IgD-negative memory B cell (primary cell): ENCODE results near the gene ACAP1. TPM values are rescaled to one million over a fixed set of nuclear protein-coding genes. Genes with fewer than 3 reads are reported as not detected.
A peak's percentile ranks its signal among the peaks of the same experiment; 100 is the strongest.

Source experiments
- H3K27ac Mint-ChIP-seq, 3 donors: one replicate each; pipeline ENCODE4 v1.8.0; 2020 to 2022; ENCODE audit warnings: mild to moderate bottlenecking in 3 of 3, mixed read lengths in 3 of 3, moderate library complexity in 1 of 3
- H3K27me3 Mint-ChIP-seq: one replicate; pipeline ENCODE4 v1.8.0; 2021; ENCODE audit warnings: mixed read lengths
- H3K36me3 Mint-ChIP-seq: one replicate; pipeline ENCODE4 v1.8.0; 2020; ENCODE audit warnings: mild to moderate bottlenecking, mixed read lengths
- H3K4me1 Mint-ChIP-seq, 3 donors: one replicate each; pipeline ENCODE4 v1.8.0; 2020 to 2022; ENCODE audit warnings: mixed read lengths in 3 of 3, mild to moderate bottlenecking in 1 of 3
- H3K4me3 Mint-ChIP-seq, 4 donors: one replicate each; pipeline ENCODE4 v1.8.0; 2020 to 2022; ENCODE audit warnings: mild to moderate bottlenecking in 4 of 4, mixed read lengths in 4 of 4, moderate library complexity in 3 of 4
- H3K9me3 Mint-ChIP-seq, 3 donors: one replicate each; pipeline ENCODE4 v1.8.0; 2020 to 2021; ENCODE audit warnings: mixed read lengths in 3 of 3, mild to moderate bottlenecking in 1 of 3
- polyA plus RNA-seq: library from polyadenylated mRNA; unstranded; fragments of 300-500 nt; fragmentation: Illumina TruSeq; gene quantifications from one replicate; pipeline ENCODE4 v1.2.3, GENCODE V29; 2021

ACAP1 gene
- polyA plus RNA-seq, 1 donor from 2014 or later: 251 TPM

GRCh38 chr17:7317161-7317803, 19.0 kb upstream of the ACAP1 start:
- H3K9me3 Mint-ChIP-seq: no peaks in the 10 kb centered on the region
- peak overlapping the region; percentile 23 to 74 (median 49) for H3K4me3 Mint-ChIP-seq
- no peaks in the 10 kb centered on the region for H3K27me3 Mint-ChIP-seq
- H3K27ac Mint-ChIP-seq: peak overlapping the region in 2 of 3 donors; percentile 57 to 72
- peaks cover 12 to 21% (median 13%) of the 10 kb centered on the region in 3 donors for H3K4me1 Mint-ChIP-seq
- no peaks in the 10 kb centered on the region for H3K36me3 Mint-ChIP-seq

DNA sequence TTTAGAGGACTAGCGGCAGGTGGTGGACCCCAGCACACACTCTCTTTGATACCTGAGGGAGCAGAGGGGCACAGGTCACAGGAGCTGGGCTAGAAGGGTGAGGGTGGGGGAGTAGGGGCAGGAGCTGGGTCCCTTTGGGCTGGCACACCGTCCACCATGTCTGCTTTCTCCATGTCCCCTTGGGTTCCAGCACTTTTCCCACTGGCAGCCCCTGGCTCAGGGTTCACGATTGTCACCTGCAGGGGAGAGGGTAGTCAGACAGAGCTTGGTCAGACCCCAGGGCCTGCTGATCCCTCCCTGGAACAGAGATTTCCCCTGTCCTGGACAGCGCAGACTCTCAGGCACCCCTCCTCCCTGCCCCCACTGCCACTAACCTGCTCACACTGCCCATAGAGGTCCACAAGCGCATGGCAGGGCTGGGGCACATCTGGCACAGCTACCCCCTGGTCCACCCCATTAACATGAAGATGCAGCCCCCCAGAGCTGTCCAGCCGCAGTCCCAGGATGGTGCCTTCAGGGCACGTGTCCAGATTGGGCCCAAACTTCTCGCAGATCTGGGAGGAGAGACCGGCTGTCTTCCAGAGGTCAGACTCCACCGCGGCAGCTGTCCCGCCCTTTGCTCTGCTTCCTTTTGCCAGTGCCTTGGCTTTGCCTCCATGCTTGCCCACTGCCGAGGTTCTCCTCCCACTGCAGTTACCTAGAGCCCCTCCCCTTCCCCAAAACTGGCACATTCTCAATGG, 18.0 kb upstream of the ACAP1 start:
- Mint-ChIP-seq H3K36me3 (no peaks in the 10 kb centered on the region), H3K4me1 (peaks cover 8 to 13% (median 13%) of the 10 kb centered on the region in 3 donors), H3K4me3 (peak overlapping the region in 1 of 4 donors; percentile 74), H3K27ac (peak overlapping the region in 1 of 3 donors; percentile 84), H3K27me3 (no peaks in the 10 kb centered on the region), H3K9me3 (no peaks in the 10 kb centered on the region)

- no peaks in the 10 kb centered on the region for H3K36me3 Mint-ChIP-seq
- peaks cover 0 to 3% (median 0%) of the 10 kb centered on the region in 3 donors for H3K4me1 Mint-ChIP-seq
- peak overlapping the region in 1 of 4 donors; percentile 14 for H3K4me3 Mint-ChIP-seq
- H3K9me3 Mint-ChIP-seq: no peaks in the 10 kb centered on the region
- no peaks in the 10 kb centered on the region for H3K27me3 Mint-ChIP-seq
- H3K27ac Mint-ChIP-seq: peak overlapping the region in 1 of 3 donors; percentile 21
Measured at GRCh38 chr17:7321466-7321865, 14.9 kb upstream of the ACAP1 start.

DNA sequence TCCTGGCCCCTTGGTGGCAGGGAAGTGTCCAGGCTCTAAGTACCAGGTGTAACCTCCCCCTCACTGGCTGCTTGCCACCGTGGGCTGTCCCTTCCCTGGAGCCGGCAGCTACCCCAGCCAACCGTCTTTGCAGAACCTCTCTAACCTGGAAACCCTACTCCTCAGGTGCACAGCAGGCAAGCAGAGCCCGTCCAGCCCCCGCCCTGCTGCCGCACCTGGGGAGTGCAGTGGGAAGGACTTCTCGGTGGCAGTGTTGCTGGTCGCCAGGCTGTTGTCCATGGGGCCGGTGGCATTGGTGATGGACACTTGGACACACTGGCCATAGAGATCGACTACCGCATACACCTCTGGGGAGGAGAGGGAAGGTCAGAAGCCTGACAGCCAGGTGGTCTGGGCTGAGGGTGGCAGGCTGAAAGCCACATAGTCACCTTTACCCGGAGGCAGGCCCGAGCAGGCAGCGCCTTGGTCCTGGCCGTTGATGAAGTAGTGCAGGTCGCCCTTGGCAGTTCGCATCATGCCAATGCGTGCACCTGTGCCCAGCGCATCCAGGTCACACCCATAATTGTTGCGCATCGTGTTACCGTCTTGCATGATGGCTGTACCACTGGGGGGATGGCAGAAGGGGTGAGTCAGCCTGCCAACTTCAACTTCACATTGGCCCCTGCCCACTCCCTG, 13.7 kb upstream of the ACAP1 start:
- Mint-ChIP-seq H3K4me1 (peaks cover 0 to 4% (median 0%) of the 10 kb centered on the region in 3 donors), H3K9me3 (no peaks in the 10 kb centered on the region), H3K4me3 (no peak overlapping the region), H3K36me3 (no peaks in the 10 kb centered on the region), H3K27me3 (no peaks in the 10 kb centered on the region), H3K27ac (peak overlapping the region in 2 of 3 donors; percentile 21 to 31)

- no peaks in the 10 kb centered on the region for H3K36me3 Mint-ChIP-seq
- H3K4me1 Mint-ChIP-seq: peaks cover 9 to 15% (median 10%) of the 10 kb centered on the region in 3 donors
- H3K27me3 Mint-ChIP-seq: no peaks in the 10 kb centered on the region
- no peaks in the 10 kb centered on the region for H3K9me3 Mint-ChIP-seq
- H3K4me3 Mint-ChIP-seq: peak overlapping the region in 1 of 4 donors; percentile 74
- H3K27ac Mint-ChIP-seq: peak overlapping the region in 1 of 3 donors; percentile 96
Measured at GRCh38 chr17:7323731-7324437, 12.4 kb upstream of the ACAP1 start.

GRCh38 chr17:7324438-7324779, 11.9 kb upstream of the ACAP1 start:
- Mint-ChIP-seq H3K36me3 (no peaks in the 10 kb centered on the region), H3K27ac (peak overlapping the region in 1 of 3 donors; percentile 96), H3K9me3 (no peaks in the 10 kb centered on the region), H3K27me3 (no peaks in the 10 kb centered on the region), H3K4me3 (peak overlapping the region in 1 of 4 donors; percentile 74), H3K4me1 (peaks cover 10 to 15% (median 11%) of the 10 kb centered on the region in 3 donors)

GRCh38 chr17:7325031-7325528, 11.2 kb upstream of the ACAP1 start:
- H3K27me3 Mint-ChIP-seq: no peaks in the 10 kb centered on the region
- H3K4me1 Mint-ChIP-seq: peaks cover 14 to 18% (median 17%) of the 10 kb centered on the region in 3 donors
- no peaks in the 10 kb centered on the region for H3K9me3 Mint-ChIP-seq
- no peak overlapping the region for H3K4me3 Mint-ChIP-seq
- peak overlapping the region in 1 of 3 donors; percentile 79 for H3K27ac Mint-ChIP-seq
- H3K36me3 Mint-ChIP-seq: no peaks in the 10 kb centered on the region

DNA sequence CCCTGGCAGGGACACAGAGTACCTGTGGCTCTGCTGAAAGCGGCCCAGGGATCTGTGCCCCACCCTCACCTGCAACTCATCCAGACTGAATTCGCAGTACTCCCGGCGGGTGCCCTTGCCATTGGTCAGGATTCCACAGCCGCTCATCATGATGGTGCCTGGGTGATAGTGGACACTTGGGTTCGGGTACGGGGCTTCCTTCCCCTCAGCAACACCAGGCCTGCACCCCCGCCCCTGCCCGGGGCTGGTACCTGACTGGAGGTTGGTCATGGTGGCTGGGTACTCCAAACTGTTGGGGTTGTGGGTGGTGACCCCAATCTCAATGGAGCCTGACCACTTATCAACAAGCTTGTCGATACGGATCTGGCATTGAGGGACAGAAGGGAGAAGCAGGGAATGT, 10.1 kb upstream of the ACAP1 start:
- Mint-ChIP-seq H3K9me3 (no peaks in the 10 kb centered on the region), H3K27me3 (no peaks in the 10 kb centered on the region), H3K4me3 (peak overlapping the region in 1 of 4 donors; percentile 53), H3K4me1 (peaks cover 14 to 19% (median 18%) of the 10 kb centered on the region in 3 donors), H3K27ac (peak overlapping the region in 1 of 3 donors; percentile 79), H3K36me3 (no peaks in the 10 kb centered on the region)

GRCh38 chr17:7327056-7327455, 9.3 kb upstream of the ACAP1 start:
- Mint-ChIP-seq H3K4me1 (peaks cover 16 to 20% (median 19%) of the 10 kb centered on the region in 3 donors), H3K27ac (peak overlapping the region in 2 of 3 donors; percentile 79 to 82), H3K4me3 (no peak overlapping the region), H3K36me3 (no peaks in the 10 kb centered on the region), H3K9me3 (no peaks in the 10 kb centered on the region), H3K27me3 (no peaks in the 10 kb centered on the region)

DNA sequence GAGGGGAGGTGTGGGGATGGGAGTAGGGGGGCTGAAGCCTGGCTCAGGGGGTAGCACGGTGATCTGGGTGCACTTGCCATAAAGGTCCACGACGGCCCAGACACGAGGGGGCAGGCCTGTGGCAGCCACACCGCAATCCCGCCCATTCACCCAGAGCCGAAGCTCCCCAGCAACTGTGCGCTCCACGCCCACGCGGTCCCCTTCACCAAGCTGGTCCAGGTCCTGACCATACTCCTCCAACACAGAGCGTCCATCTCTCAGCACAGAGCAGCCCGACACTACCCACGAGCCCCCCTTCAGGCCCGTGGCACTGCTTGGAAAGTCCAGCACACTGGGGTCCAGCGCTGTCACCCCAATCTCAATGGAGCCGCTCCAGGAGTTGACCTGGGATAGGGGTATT, 8.8 kb upstream of the ACAP1 start:
- peak overlapping the region in 1 of 4 donors; percentile 60 for H3K4me3 Mint-ChIP-seq
- H3K36me3 Mint-ChIP-seq: no peaks in the 10 kb centered on the region
- H3K4me1 Mint-ChIP-seq: peaks cover 20 to 24% (median 23%) of the 10 kb centered on the region in 3 donors
- peak overlapping the region in 1 of 3 donors; percentile 79 for H3K27ac Mint-ChIP-seq
- H3K27me3 Mint-ChIP-seq: no peaks in the 10 kb centered on the region
- no peaks in the 10 kb centered on the region for H3K9me3 Mint-ChIP-seq

GRCh38 chr17:7328009-7328408, 8.3 kb upstream of the ACAP1 start:
- Mint-ChIP-seq H3K36me3 (no peaks in the 10 kb centered on the region), H3K27me3 (no peaks in the 10 kb centered on the region), H3K9me3 (no peaks in the 10 kb centered on the region), H3K4me1 (peaks cover 23 to 28% (median 28%) of the 10 kb centered on the region in 3 donors), H3K27ac (peak overlapping the region in 2 of 3 donors; percentile 85 to 99), H3K4me3 (peak overlapping the region; percentile 69 to 99 (median 96))

- H3K36me3 Mint-ChIP-seq: no peaks in the 10 kb centered on the region
- H3K27ac Mint-ChIP-seq: peak within 1 kb of the TSS; percentile 98 to 99 (median 99)
- H3K27me3 Mint-ChIP-seq: no peaks in the 10 kb centered on the region
- H3K4me1 Mint-ChIP-seq: peaks cover 28 to 31% (median 28%) of the 10 kb centered on the region in 3 donors
- H3K9me3 Mint-ChIP-seq: no peaks in the 10 kb centered on the region
- H3K4me3 Mint-ChIP-seq: peak within 1 kb of the TSS; percentile 95 to 99 (median 98)
Measured at GRCh38 chr17:7328840-7329373, 7.4 kb upstream of the ACAP1 start, which contains the start of gene NEURL4. Gene NEURL4, minus strand, starts transcription at chr17:7329335. Its CDS starts 23 bp downstream, at chr17:7329312.

- H3K4me3 Mint-ChIP-seq: peak overlapping the region; percentile 95 to 99 (median 98)
- no peaks in the 10 kb centered on the region for H3K9me3 Mint-ChIP-seq
- no peaks in the 10 kb centered on the region for H3K36me3 Mint-ChIP-seq
- no peaks in the 10 kb centered on the region for H3K27me3 Mint-ChIP-seq
- H3K27ac Mint-ChIP-seq: peak overlapping the region; percentile 98 to 99 (median 99)
- H3K4me1 Mint-ChIP-seq: peaks cover 25 to 31% (median 29%) of the 10 kb centered on the region in 3 donors
Measured at GRCh38 chr17:7329374-7329996, 6.8 kb upstream of the ACAP1 start.
